Ovary (tissue), 9 donors: Measurements from ENCODE around the gene DIP2C. TPM values are rescaled to one million over a fixed set of nuclear protein-coding genes. Genes with fewer than 3 reads are reported as not detected.
A peak's percentile ranks its signal among the peaks of the same experiment; 100 is the strongest.

Experiments
- DNase-seq, 5 donors: peaks; one replicate each; pipeline ENCODE4 v3.0.0-alpha.2; 2019 to 2020
- H3K27ac ChIP-seq, 2 donors: fragments of 200-600 bp; one replicate each; pipeline versions ENCODE4 v1.5.1 to v1.8.0; 2019 to 2022
- H3K27me3 ChIP-seq: fragments of 200-600 bp; one replicate; pipeline ENCODE4 v1.8.0; 2022
- H3K36me3 ChIP-seq: fragments of 200-600 bp; sonication (generic); one replicate; pipeline ENCODE4 v1.5.1; 2019
- H3K4me1 ChIP-seq: one replicate; pipeline ENCODE4 v1.8.1; 2013; ENCODE audit warnings: mild to moderate bottlenecking, moderate library complexity; ENCODE audit not compliant: insufficient read depth
- H3K4me3 ChIP-seq: fragments of 200-600 bp; sonication (generic); one replicate; pipeline ENCODE4 v1.5.1; 2017
- H3K9me3 ChIP-seq, 2 donors: fragments of 200-600 bp in 1 of 2; sonication (generic) in 1 of 2; one replicate each; pipeline versions ENCODE4 v1.5.1 to v1.8.1; 2013 to 2019; ENCODE audit warnings: mild to moderate bottlenecking in 1 of 2, moderate library complexity in 1 of 2
- CTCF ChIP-seq, 3 donors: fragments of 450-650 bp in 2 of 3; fragments of 200-600 bp in 1 of 3; IDR thresholded peaks; one replicate each; pipeline versions ENCODE4 v1.5.1 to v1.8.0; 2016 to 2022; ENCODE audit warnings: antibody characterized with exemption in 3 of 3, mild to moderate bottlenecking in 1 of 3
- EP300 ChIP-seq: sonication (generic); formaldehyde crosslinking; IDR thresholded peaks from one replicate; pipeline ENCODE4 v1.6.1; 2017; ENCODE audit warnings: antibody characterized with exemption
- POLR2A ChIP-seq: fragments of 450-650 bp; IDR thresholded peaks from one replicate; pipeline ENCODE4 v1.6.1; 2017; ENCODE audit warnings: antibody characterized with exemption, mild to moderate bottlenecking, moderate library complexity
- WGBS, 3 donors: extraction: QIAGEN DNeasy Blood & Tissue Kit in 1 of 3; methylation state at CpG; one replicate each; pipeline versions ENCODE4 v1.1.5 to v1.1.7; 2013 to 2017; 5-methylcytosine and 5-hydroxymethylcytosine counted together
- intact Hi-C, 4 donors: fragments of 100-400 bp; cut with DNase I; formaldehyde crosslinking; loops; one replicate each; pipeline versions ENCODE4 v1.11.0 to v1.15.1; 2022 to 2023
- polyA plus RNA-seq, 2 donors: library from polyadenylated mRNA; stranded (reverse); fragments of 200-250 nt in 1 of 2; fragments of 350-450 nt in 1 of 2; fragmentation: Illumina TruSeq in 1 of 2; extraction: RNeasy Lipid Tissue Mini Kit (QIAGEN cat#74804) in 1 of 2; gene quantifications; one replicate each; pipeline ENCODE4 v1.2.3, GENCODE V29; 2013 to 2014
- total RNA-seq, 7 donors: library from RNA; depleted of rRNA in 2 of 7; stranded (reverse); fragments of >200 nt in 2 of 7; fragmentation: NEBNext Ultra II Directional in 3 of 7; extraction: Animal tissue kit (Norgen Biotek cat#: 25700) in 3 of 7; gene quantifications; one replicate each; pipeline versions ENCODE4 v1.1.0 to v1.2.4, GENCODE V29; 2016 to 2023
- donor health status: DM: no; HTN: no; CAD: no; lungs with moderate emphysema.
- donor health status: DM: no; HTN: no; CAD: no.
- donor health status: Bipolar disorder and iron deficiency.
- donor health status: DM: yes; HTN: yes; CAD: no.
- donor health status: DM: no; HTN: no; CAD: no.
- donor health status: DM: yes; HTN: yes; CAD: no.

DIP2C gene
- total and polyA plus RNA-seq, 9 donors = 10.1 to 29.4 (median 22.2) TPM

GRCh38 chr10:501596-501995 lies 187.9 kb downstream of the DIP2C start:
- WGBS, 3 donors = 70 to 72% (median 71%) methylated on average over 8 of the region's 8 CpGs
- no peak overlapping the region for H3K27ac ChIP-seq
- no peaks in the 10 kb centered on the region for H3K9me3 ChIP-seq
- no peaks in the 10 kb centered on the region for H3K36me3 ChIP-seq
- peaks cover 2% of the 10 kb centered on the region for H3K4me1 ChIP-seq
- H3K4me3 ChIP-seq = no peak overlapping the region
- DNase-seq = peak in 2 of 5 donors; percentile 6 to 30
- TF ChIP-seq CTCF (IDR thresholded peaks at IDR 0.05) (no peak), POLR2A (no peak), EP300 (no peak)
- no peaks in the 10 kb centered on the region for H3K27me3 ChIP-seq
- intact Hi-C loops = no loop called here

- no peak overlapping the region for H3K27ac ChIP-seq
- intact Hi-C loops = no loop called here
These were observed 188.6 kb downstream of the DIP2C start for GRCh38 chr10:500876-501275.

GRCh38 chr10:499991-500390 lies 189.5 kb downstream of the DIP2C start:
- WGBS, 3 donors = 77 to 84% (median 81%) methylated on average over 4 of the region's 4 CpGs
- H3K27ac ChIP-seq = no peak overlapping the region

More at GRCh38 chr10:500876-501275, 188.6 kb downstream of the DIP2C start:
- Histone ChIP-seq H3K36me3 (no peaks in the 10 kb centered on the region), H3K9me3 (no peaks in the 10 kb centered on the region), H3K27me3 (no peaks in the 10 kb centered on the region), H3K4me1 (peaks cover 2% of the 10 kb centered on the region), H3K4me3 (no peak overlapping the region)
- TF ChIP-seq POLR2A = no peak
- TF ChIP-seq CTCF (IDR thresholded peaks at IDR 0.05) = no peak
- no peak for TF ChIP-seq EP300
- DNase-seq = peak in 2 of 5 donors; percentile 28 to 46
- WGBS, 3 donors = 15 to 35% (median 27%) methylated on average over 2 of the region's 2 CpGs

GRCh38 chr10:498760-499435 lies 190.6 kb downstream of the DIP2C start:
- no peaks in the 10 kb centered on the region for H3K27me3 ChIP-seq
- no peak for TF ChIP-seq CTCF (IDR thresholded peaks at IDR 0.05)
- no peak for TF ChIP-seq POLR2A
- no peak for TF ChIP-seq EP300
- intact Hi-C loops = no loop called here

More at GRCh38 chr10:499991-500390, 189.5 kb downstream of the DIP2C start:
- Histone ChIP-seq H3K36me3 (no peaks in the 10 kb centered on the region), H3K4me3 (no peak overlapping the region), H3K9me3 (no peaks in the 10 kb centered on the region), H3K27me3 (no peaks in the 10 kb centered on the region), H3K4me1 (peaks cover 2% of the 10 kb centered on the region)
- TF ChIP-seq EP300 = no peak
- no peak for TF ChIP-seq CTCF (IDR thresholded peaks at IDR 0.05)
- no peak for TF ChIP-seq POLR2A
- DNase-seq = peak in 2 of 5 donors; percentile 16 to 28
- intact Hi-C loops = no loop called here

More at GRCh38 chr10:498760-499435, 190.6 kb downstream of the DIP2C start:
- Histone ChIP-seq H3K27ac (no peak overlapping the region), H3K36me3 (no peaks in the 10 kb centered on the region), H3K9me3 (no peaks in the 10 kb centered on the region), H3K4me1 (peaks cover 2% of the 10 kb centered on the region), H3K4me3 (no peak overlapping the region)
- peak in 1 of 5 donors; percentile 25 for DNase-seq
- 58 to 68% (median 62%) methylated on average over 15 of the region's 15 CpGs for WGBS, 3 donors
